ENCODE results near the gene DSTYK. TPM values are rescaled to one million over a fixed set of nuclear protein-coding genes. Genes with fewer than 3 reads are reported as not detected.

The DSTYK gene
- total RNA-seq, 1 experiment from 2014 or later = 6.3 TPM

DNA sequence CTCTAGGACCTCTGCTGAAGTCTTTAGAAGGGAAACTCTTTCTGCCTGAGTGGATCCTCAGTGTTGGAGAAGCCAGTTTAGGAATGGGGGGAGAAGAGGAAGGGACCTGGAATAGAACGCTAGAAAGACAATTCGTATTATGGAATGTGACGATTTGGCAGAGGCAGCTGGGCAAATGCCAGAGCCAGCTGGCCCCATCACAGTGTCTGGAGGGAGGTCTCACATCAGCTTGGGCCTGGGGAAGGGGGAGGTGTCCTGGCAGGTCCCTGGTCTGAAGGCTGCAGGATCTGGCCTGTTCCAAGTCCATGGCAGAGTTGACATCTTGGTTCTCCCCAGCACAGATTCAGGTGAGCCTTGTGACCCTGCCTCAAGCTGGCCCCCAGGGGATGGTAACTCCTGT, 27.6 kb upstream of the DSTYK start:
- H3K36me3 ChIP-seq (ENCODE audit: control insufficient read depth, insufficient read depth, low read length) = no peaks in the 10 kb centered on the region
- DNase-seq = no peak
- no peak for TF ChIP-seq CTCF (IDR thresholded peaks at IDR 0.05; ENCODE audit: insufficient read depth in 1 of 2, low read depth in 1 of 2, low read length in 1 of 2, severe bottlenecking in 1 of 2, unreplicated experiment in 1 of 2)
- H3K36me3 Mint-ChIP-seq (ENCODE audit: insufficient read depth, unreplicated experiment) = no peaks in the 10 kb centered on the region
- ChIA-PET CTCF (no interaction called here), POLR2A (no interaction called here)
- no TSS peak for BruUV-seq (replicated peaks)
- H3K4me3 ChIP-seq (ENCODE audit: low read depth, low read length) = no peak overlapping the region
- intact Hi-C loops (cut with micrococcal nuclease; ENCODE audit: unreplicated experiment) = no loop called here
- H3K4me1 ChIP-seq = no peaks in the 10 kb centered on the region
- H3K27me3 ChIP-seq (replicated peaks; ENCODE audit: control insufficient read depth, insufficient read depth, low read length) = no peaks in the 10 kb centered on the region
- peaks cover 7% of the 10 kb centered on the region for H3K27me3 Mint-ChIP-seq (ENCODE audit: insufficient read depth, unreplicated experiment)
- H3K4me3 Mint-ChIP-seq (ENCODE audit: unreplicated experiment) = no peak overlapping the region
- H3K27ac Mint-ChIP-seq (ENCODE audit: unreplicated experiment) = no peak overlapping the region
- H3K9me3 ChIP-seq = no peaks in the 10 kb centered on the region
- no peaks in the 10 kb centered on the region for H3K4me1 Mint-ChIP-seq (ENCODE audit: low read depth, unreplicated experiment)
- H3K9me3 Mint-ChIP-seq (ENCODE audit: unreplicated experiment) = no peaks in the 10 kb centered on the region

GRCh38 chr1:205237526-205238484, 26.3 kb upstream of the DSTYK start:
- Histone ChIP-seq H3K9me3 (no peaks in the 10 kb centered on the region), H3K27me3 (replicated peaks; ENCODE audit: control insufficient read depth, insufficient read depth, low read length) (no peaks in the 10 kb centered on the region), H3K4me3 (ENCODE audit: low read depth, low read length) (no peak overlapping the region), H3K4me1 (no peaks in the 10 kb centered on the region), H3K36me3 (ENCODE audit: control insufficient read depth, insufficient read depth, low read length) (no peaks in the 10 kb centered on the region)
- Mint-ChIP-seq H3K9me3 (ENCODE audit: unreplicated experiment) (no peaks in the 10 kb centered on the region), H3K36me3 (ENCODE audit: insufficient read depth, unreplicated experiment) (no peaks in the 10 kb centered on the region), H3K27ac (ENCODE audit: unreplicated experiment) (no peak overlapping the region), H3K4me3 (ENCODE audit: unreplicated experiment) (no peak overlapping the region), H3K27me3 (ENCODE audit: insufficient read depth, unreplicated experiment) (peaks cover 7% of the 10 kb centered on the region), H3K4me1 (ENCODE audit: low read depth, unreplicated experiment) (no peaks in the 10 kb centered on the region)
- intact Hi-C loops (cut with micrococcal nuclease; ENCODE audit: unreplicated experiment) = no loop called here
- no peak for DNase-seq
- POLR2A ChIA-PET = no interaction called here
- no peak for TF ChIP-seq CTCF (IDR thresholded peaks at IDR 0.05; ENCODE audit: insufficient read depth in 1 of 2, low read depth in 1 of 2, low read length in 1 of 2, severe bottlenecking in 1 of 2, unreplicated experiment in 1 of 2)
- CTCF ChIA-PET = no interaction called here
- BruUV-seq (replicated peaks) = no TSS peak

GRCh38 chr1:205236951-205237475, 25.5 kb upstream of the DSTYK start:
- TF ChIP-seq CTCF (IDR thresholded peaks at IDR 0.05; ENCODE audit: insufficient read depth in 1 of 2, low read depth in 1 of 2, low read length in 1 of 2, severe bottlenecking in 1 of 2, unreplicated experiment in 1 of 2) = no peak
- Histone ChIP-seq H3K4me3 (ENCODE audit: low read depth, low read length) (no peak overlapping the region), H3K36me3 (ENCODE audit: control insufficient read depth, insufficient read depth, low read length) (no peaks in the 10 kb centered on the region), H3K27me3 (replicated peaks; ENCODE audit: control insufficient read depth, insufficient read depth, low read length) (no peaks in the 10 kb centered on the region), H3K9me3 (no peaks in the 10 kb centered on the region), H3K4me1 (no peaks in the 10 kb centered on the region)
- BruUV-seq (replicated peaks) = no TSS peak
- no peaks in the 10 kb centered on the region for H3K4me1 Mint-ChIP-seq (ENCODE audit: low read depth, unreplicated experiment)
- ChIA-PET POLR2A (no interaction called here), CTCF (interaction anchor here (2.3 kb wide), 1 partner anchor 19 kb away, joined by 6 read pairs; no protein-coding TSS in a partner anchor)
- intact Hi-C loops (cut with micrococcal nuclease; ENCODE audit: unreplicated experiment) = no loop called here
- DNase-seq = no peak
- H3K9me3 Mint-ChIP-seq (ENCODE audit: unreplicated experiment) = no peaks in the 10 kb centered on the region
- H3K4me3 Mint-ChIP-seq (ENCODE audit: unreplicated experiment) = no peak overlapping the region
- no peak overlapping the region for H3K27ac Mint-ChIP-seq (ENCODE audit: unreplicated experiment)
- peaks cover 2% of the 10 kb centered on the region for H3K27me3 Mint-ChIP-seq (ENCODE audit: insufficient read depth, unreplicated experiment)
- H3K36me3 Mint-ChIP-seq (ENCODE audit: insufficient read depth, unreplicated experiment) = no peaks in the 10 kb centered on the region
